Measurements from ENCODE around the gene IP6K2. TPM values are rescaled to one million over a fixed set of nuclear protein-coding genes. Genes with fewer than 3 reads are reported as not detected.
A peak's percentile ranks its signal among the peaks of the same experiment; 100 is the strongest.

Gene IP6K2
- total RNA-seq, 1 donor from 2014 or later: 101 TPM

- Histone ChIP-seq H3K9me3 (no peaks in the 10 kb centered on the region), H3K27me3 (no peaks in the 10 kb centered on the region), H3K4me1 (peaks cover 9 to 23% of the 10 kb centered on the region in 2 donors), H3K27ac (peak overlapping the region; percentile 93 to 96), H3K4me3 (peak overlapping the region; percentile 41 to 61), H3K36me3 (peaks cover 46 to 49% of the 10 kb centered on the region in 2 donors)
- DNase-seq (ENCODE audit: low spot score in 2 of 2): peak in 1 of 2 donors; percentile 79
- TF ChIP-seq CTCF (IDR thresholded peaks at IDR 0.05): no peak
- intact Hi-C loops (cut with DNase I): no loop called here
Observed at GRCh38 chr3:48695393-48695753, 21.6 kb downstream of the IP6K2 start.

DNA sequence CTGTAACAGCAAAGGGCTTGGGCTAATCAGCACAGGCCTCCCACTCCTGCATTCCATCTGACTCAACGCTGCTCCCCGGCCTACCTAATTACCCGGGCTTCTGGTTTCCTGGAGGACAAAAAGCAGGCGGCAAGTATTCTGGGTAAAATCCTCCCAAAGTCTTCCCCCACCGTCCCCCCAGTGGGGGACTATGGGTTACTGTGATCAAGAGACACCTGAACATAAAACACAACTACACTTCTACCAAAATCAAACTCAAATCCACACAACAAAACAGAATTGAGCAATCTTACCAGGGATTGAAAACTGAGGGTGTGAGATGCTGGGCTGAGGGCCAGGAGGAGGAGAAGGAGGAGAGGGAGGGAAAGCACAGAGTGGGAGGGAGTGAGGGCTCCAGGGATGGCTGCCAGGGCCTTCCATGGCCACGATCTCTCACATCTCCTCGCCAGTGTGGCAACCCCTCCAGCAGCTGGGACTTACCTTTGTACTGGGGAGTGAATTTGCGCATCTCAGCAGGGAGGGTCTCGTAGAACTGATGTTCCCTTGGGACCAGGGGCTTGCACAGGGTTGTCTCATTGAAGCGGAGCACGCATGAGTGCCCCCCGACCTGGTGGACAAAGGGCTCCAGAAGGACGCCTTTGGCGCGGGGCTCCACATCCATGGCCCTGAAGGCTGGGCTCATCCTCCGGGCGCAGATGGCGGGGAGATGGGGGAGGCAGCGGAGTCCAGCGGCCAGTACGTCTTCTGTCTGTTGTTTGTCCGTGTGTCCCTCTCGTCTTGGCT, 22.2 kb downstream of the IP6K2 start:
- peaks cover 9 to 23% of the 10 kb centered on the region in 2 donors for H3K4me1 ChIP-seq
- peak overlapping the region; percentile 41 to 61 for H3K4me3 ChIP-seq
- TF ChIP-seq CTCF (IDR thresholded peaks at IDR 0.05): no peak
- intact Hi-C loops (cut with DNase I): loop anchor here (1.0 kb wide), 1 partner anchor 22 kb away; the partner anchor contains the start of gene IP6K2
- peak overlapping the region; percentile 93 to 96 for H3K27ac ChIP-seq
- peak in 1 of 2 donors; percentile 91 for DNase-seq (ENCODE audit: low spot score in 2 of 2)
- H3K27me3 ChIP-seq: no peaks in the 10 kb centered on the region
- H3K36me3 ChIP-seq: peaks cover 52 to 54% of the 10 kb centered on the region in 2 donors
- H3K9me3 ChIP-seq: no peaks in the 10 kb centered on the region

GRCh38 chr3:48693826-48694225, 23.2 kb downstream of the IP6K2 start:
- Histone ChIP-seq H3K9me3 (no peaks in the 10 kb centered on the region), H3K27ac (peak overlapping the region; percentile 93 to 96), H3K27me3 (no peaks in the 10 kb centered on the region), H3K4me3 (peak overlapping the region; percentile 6 to 61), H3K4me1 (peaks cover 9 to 23% of the 10 kb centered on the region in 2 donors), H3K36me3 (peaks cover 56 to 61% of the 10 kb centered on the region in 2 donors)
- no peak for DNase-seq (ENCODE audit: low spot score in 2 of 2)
- intact Hi-C loops (cut with DNase I): loop anchor here (1.0 kb wide), 1 partner anchor 23 kb away; the partner anchor contains the start of gene IP6K2
- TF ChIP-seq CTCF (IDR thresholded peaks at IDR 0.05): no peak

- intact Hi-C loops (cut with DNase I): no loop called here
- Histone ChIP-seq H3K36me3 (peaks cover 65 to 71% of the 10 kb centered on the region in 2 donors), H3K9me3 (no peaks in the 10 kb centered on the region), H3K4me1 (peaks cover 9 to 23% of the 10 kb centered on the region in 2 donors), H3K27ac (peak overlapping the region; percentile 93 to 96), H3K27me3 (no peaks in the 10 kb centered on the region), H3K4me3 (no peak overlapping the region)
- TF ChIP-seq CTCF (IDR thresholded peaks at IDR 0.05): no peak
- DNase-seq (ENCODE audit: low spot score in 2 of 2): no peak
Observed at GRCh38 chr3:48692551-48692950, 24.5 kb downstream of the IP6K2 start.

DNA sequence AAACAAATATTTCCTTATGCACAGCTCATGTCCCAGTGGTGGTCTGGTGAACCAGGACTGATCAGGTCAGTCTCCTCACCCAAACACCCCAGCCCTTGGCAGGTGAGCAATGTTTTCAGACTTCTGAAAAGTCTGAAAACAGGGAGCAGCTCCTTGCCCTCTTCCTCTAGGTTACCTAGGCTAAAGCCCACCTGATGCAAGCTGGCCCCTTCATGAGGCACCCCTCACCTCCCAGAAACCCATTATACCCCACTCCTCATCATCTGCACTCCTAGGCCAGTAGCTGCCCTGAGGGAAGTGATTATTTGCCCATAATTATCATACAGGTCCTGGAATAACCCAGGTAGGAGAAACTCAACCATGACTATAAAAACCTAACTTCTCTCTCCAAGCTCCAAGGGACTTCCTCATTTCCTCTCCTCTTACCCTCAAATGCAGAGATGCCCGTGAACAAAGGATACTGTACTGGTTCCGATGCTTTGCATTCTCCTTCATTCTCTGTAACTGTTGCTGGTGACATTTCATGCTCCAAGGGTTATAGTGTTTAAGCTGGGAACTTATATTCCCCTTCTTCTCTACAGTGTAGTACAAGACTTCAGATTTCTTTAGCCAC, 26.1 kb downstream of the IP6K2 start:
- Histone ChIP-seq H3K27ac (peak overlapping the region in 1 of 2 donors; percentile 33), H3K4me3 (no peak overlapping the region), H3K4me1 (peaks cover 16 to 30% of the 10 kb centered on the region in 2 donors), H3K27me3 (no peaks in the 10 kb centered on the region), H3K9me3 (no peaks in the 10 kb centered on the region), H3K36me3 (peaks cover 67 to 76% of the 10 kb centered on the region in 2 donors)
- no peak for DNase-seq (ENCODE audit: low spot score in 2 of 2)
- intact Hi-C loops (cut with DNase I): no loop called here
- no peak for TF ChIP-seq CTCF (IDR thresholded peaks at IDR 0.05)
